ENCODE data around the gene RBMS2.
"Not testable (repeated sequence)": the region's sequence is repeated elsewhere in the genome, so short reads cannot be mapped to it uniquely, and the experiment has no call there.

The RBMS2 gene

GRCh38 chr12:56484566-56484965 lies 37.1 kb upstream of the RBMS2 start:
- TF ChIP-seq CTCF (IDR thresholded peaks at IDR 0.05; ENCODE audit: control insufficient read depth, extremely low read depth, insufficient read depth): no peak
- no peak for DNase-seq (ENCODE audit: low read depth)
- no peak overlapping the region for H3K4me3 ChIP-seq (ENCODE audit: low read depth, low read length)

GRCh38 chr12:56486694-56487093 lies 34.9 kb upstream of the RBMS2 start:
- no peak for DNase-seq (ENCODE audit: low read depth)
- TF ChIP-seq CTCF (IDR thresholded peaks at IDR 0.05; ENCODE audit: control insufficient read depth, extremely low read depth, insufficient read depth): no peak
- no peak overlapping the region for H3K4me3 ChIP-seq (ENCODE audit: low read depth, low read length)

- no peak for TF ChIP-seq CTCF (IDR thresholded peaks at IDR 0.05; ENCODE audit: control insufficient read depth, extremely low read depth, insufficient read depth)
- peak overlapping the region; percentile 65 for H3K4me3 ChIP-seq (ENCODE audit: low read depth, low read length)
- no peak for DNase-seq (ENCODE audit: low read depth)
Measured at GRCh38 chr12:56487448-56488040, 34.1 kb upstream of the RBMS2 start.

- peak within 1 kb of the TSS; percentile 65 for H3K4me3 ChIP-seq (ENCODE audit: low read depth, low read length)
Measured at GRCh38 chr12:56488041-56488955, 33.3 kb upstream of the RBMS2 start, which contains the start of gene GLS2. Gene GLS2 (minus strand): TSS chr12:56488161. CDS start chr12:56488118, 43 bp downstream.

GRCh38 chr12:56490360-56490759 lies 31.3 kb upstream of the RBMS2 start:
- TF ChIP-seq CTCF (IDR thresholded peaks at IDR 0.05; ENCODE audit: control insufficient read depth, extremely low read depth, insufficient read depth): no peak
- no peak for DNase-seq (ENCODE audit: low read depth)
- H3K4me3 ChIP-seq (ENCODE audit: low read depth, low read length): no peak overlapping the region

More at GRCh38 chr12:56488041-56488955, 33.3 kb upstream of the RBMS2 start, which contains the start of gene GLS2:
- peak; percentile 75 for DNase-seq (ENCODE audit: low read depth)
- TF ChIP-seq CTCF (IDR thresholded peaks at IDR 0.05; ENCODE audit: control insufficient read depth, extremely low read depth, insufficient read depth): no peak

GRCh38 chr12:56493409-56494105 lies 28.1 kb upstream of the RBMS2 start:
- not testable (repeated sequence) for H3K4me3 ChIP-seq (ENCODE audit: low read depth, low read length); DNase-seq (ENCODE audit: low read depth)

- not testable (repeated sequence) for DNase-seq (ENCODE audit: low read depth); H3K4me3 ChIP-seq (ENCODE audit: low read depth, low read length)
Measured at GRCh38 chr12:56494106-56494415, 27.6 kb upstream of the RBMS2 start.

- not testable (repeated sequence) for DNase-seq (ENCODE audit: low read depth); H3K4me3 ChIP-seq (ENCODE audit: low read depth, low read length)
Measured at GRCh38 chr12:56494481-56494880, 27.1 kb upstream of the RBMS2 start.

Data from LNCaP clone FGC (cell line).